NOMO-1 treated with dmso at 0.1 percent for 144 hours (cell line): ENCODE measurements around the gene SLC43A1.

Experiments used
- DNase-seq: peaks from one replicate; lab custom pipeline; 2025; ENCODE audit not compliant: unreplicated experiment; lab: John Stamatoyannopoulos, UW

Gene SLC43A1

GRCh38 chr11:57498540-57498939 lies 17.0 kb downstream of the SLC43A1 start:
- DNase-seq = no peak

GRCh38 chr11:57497303-57498247 lies 17.9 kb downstream of the SLC43A1 start:
- DNase-seq = no peak

DNA sequence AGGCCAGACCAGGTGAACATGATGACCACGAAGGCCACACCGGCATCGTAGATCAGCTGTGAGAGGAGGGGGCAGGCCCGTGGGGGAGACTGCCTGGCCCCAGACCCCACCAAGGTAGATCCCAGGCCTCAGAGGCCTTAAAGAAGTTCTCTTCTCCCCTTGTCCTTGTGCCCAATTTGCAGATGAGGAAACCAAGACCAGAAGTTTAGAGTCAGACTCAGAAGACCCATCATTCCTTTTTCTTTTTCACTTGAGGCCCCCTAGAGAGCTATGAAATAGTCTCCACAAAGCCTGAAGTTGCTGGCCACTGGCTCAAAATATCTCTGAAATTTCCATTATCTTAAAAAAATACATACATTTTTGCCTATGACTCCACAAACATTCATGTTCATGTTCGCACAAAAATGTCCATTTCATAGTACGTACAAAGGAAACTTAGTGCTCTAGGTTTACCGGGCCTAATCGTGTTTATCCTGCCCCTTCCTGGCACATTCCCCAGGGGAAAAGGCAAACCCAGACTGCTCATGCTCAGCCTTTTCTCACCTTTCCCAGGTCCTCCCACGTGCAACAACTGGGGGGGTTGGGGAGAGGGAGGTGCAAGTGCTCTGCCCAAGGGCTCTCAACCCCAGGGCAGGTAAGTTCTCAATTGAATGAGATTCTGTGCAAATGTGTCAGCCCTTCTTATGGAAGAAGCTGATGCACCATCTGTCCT lies 19.2 kb downstream of the SLC43A1 start:
- DNase-seq = no peak

DNA sequence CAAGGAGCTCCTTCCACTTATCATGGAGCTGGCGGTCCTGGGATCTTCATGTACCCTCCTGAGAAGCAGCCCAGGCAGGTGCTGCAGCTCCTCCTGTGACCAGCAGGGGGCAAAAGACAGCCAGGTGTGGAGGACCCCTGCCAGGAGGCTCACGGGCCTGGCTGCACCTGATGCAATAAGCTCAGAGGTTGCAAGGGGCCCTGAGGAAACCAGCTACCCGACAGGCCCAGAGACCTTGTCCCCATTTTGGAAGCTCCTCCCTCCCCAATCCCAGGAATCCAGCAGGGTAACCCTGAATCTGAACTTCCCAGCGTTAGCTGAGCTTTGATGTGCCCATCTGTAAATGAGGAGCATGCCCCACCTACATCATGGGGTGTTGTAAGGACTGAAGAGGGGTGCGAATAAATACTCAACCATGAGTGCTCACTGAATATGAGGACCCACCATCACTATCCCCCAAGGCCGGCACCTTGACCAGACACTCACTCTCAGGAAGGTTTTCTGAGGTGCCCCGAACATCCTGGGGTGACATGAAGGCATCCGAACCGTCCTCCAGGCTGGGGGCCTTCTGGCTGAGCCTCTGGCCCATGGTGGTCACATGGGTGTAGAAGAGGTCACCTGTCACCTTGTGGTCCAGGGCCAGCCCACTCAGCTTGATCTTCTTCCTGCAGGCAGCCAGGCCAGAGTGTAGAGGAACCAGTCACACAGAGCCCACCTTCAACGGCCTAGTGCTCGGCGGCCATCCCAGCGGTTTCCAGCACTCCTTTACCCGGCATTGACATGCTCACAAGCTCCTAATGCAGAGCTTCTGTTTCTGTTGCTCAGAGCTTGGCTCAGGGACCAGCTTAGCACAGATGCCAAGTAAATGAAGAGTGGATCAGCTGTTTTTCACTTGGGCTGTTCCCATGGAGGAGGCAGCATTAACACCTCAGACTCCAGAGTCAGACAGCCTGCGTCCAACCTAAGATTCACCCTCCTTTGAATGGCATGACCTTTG lies 21.7 kb downstream of the SLC43A1 start:
- DNase-seq = no peak

DNA sequence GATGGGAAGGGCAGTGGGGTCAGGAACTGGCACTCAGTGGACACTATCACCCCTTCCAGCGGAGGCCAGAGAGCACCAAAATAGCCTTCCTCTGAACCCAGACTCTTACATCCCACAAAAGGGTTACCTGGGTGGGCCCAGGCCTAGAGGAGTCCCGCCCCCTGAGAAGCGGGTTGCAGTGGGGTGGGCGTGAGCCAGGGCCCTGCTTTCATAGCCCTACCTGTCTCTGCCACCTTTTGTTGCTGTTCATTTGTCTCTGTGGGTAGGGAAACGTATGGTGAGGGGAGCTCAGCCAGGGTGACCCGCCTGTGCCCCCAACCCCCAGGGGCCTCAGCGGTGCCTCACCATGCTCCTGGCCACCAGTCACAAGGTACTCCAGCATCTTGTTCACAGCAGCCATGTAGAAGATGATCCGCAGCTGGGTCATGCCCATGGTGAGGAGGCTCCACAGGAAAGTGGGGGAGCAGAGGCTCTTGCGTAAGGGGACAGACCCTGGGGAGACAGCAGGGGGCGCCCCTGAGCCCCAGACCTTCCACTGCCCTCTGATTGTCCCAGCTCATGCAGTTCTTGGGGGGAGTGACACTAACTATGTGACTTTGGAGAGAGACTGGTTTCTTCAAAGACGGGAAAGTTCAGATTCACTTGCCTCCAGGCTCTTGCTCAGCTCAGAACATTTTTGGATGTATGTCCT lies 24.0 kb downstream of the SLC43A1 start:
- peak; percentile 26 for DNase-seq

- no peak for DNase-seq
Measured at GRCh38 chr11:57490456-57491248, 24.9 kb downstream of the SLC43A1 start.

GRCh38 chr11:57487920-57488659 lies 27.4 kb downstream of the SLC43A1 start:
- DNase-seq = no peak

GRCh38 chr11:57487021-57487778 lies 28.3 kb downstream of the SLC43A1 start:
- DNase-seq = no peak

DNA sequence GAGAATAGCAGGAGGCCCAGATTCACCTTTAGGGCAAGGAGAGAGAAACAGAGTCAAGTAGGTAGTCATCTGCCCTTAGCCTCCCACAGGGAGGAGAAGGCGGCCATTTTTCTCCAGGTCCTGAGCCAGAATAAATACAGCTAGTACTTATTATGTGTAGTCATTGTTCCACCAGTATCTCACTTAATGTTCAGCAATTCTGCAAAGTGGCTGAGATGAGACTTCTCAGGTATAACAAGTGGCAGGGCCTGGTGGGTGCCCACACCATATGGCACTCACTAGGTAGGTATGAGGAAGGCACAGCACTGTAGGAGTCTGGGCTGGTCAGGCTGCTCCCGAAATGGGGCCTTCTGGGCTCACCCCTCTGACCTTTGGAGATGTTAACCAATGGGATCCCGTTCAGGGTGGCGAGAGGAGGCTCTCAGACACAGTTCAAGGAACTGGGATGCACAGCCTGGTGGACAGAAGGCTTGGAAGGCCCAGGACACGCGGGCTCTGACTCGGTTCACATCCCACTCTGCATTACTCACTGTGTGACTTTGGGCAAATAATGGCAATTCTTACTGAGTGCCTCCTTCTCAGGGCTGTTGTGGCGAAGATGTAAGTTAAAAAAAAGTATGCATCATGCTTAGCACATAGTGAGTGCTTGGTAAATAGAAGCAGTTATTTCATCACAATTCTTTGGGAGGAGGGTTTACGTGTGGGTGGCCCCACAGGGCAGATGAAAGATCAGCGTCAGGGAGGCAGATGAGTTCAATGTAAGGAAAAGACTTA lies 30.1 kb downstream of the SLC43A1 start:
- peak; percentile 81 for DNase-seq

DNA sequence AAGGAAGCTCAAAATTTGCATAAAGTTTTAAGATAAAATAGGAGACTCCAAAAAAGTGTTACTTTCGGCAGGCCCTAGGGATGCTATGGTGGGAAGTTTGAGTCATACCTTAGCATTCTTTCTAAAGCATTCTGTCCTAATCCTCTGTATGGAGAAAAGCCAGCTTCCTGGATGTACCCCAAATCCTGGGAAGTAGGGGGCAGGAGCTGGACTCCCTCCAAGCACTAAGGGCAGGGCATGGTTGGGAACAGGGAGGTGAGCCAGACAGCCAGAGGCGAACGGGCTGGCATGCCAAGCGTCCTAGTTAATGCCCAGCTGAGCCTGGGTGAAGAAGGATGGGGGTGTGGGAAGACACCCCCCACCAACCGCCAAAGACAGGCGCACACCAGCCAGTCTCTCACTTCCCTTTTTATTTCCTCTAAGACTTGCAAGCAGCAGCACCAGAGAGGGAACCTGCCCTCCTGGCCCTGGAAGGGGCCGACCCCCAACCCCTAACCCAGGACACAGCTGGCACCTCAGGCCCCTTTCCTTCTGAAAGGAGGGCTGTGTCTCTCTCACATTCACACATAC lies 31.3 kb downstream of the SLC43A1 start:
- peak; percentile 89 for DNase-seq

GRCh38 chr11:57483562-57483918 lies 32.0 kb downstream of the SLC43A1 start:
- no peak for DNase-seq

DNA sequence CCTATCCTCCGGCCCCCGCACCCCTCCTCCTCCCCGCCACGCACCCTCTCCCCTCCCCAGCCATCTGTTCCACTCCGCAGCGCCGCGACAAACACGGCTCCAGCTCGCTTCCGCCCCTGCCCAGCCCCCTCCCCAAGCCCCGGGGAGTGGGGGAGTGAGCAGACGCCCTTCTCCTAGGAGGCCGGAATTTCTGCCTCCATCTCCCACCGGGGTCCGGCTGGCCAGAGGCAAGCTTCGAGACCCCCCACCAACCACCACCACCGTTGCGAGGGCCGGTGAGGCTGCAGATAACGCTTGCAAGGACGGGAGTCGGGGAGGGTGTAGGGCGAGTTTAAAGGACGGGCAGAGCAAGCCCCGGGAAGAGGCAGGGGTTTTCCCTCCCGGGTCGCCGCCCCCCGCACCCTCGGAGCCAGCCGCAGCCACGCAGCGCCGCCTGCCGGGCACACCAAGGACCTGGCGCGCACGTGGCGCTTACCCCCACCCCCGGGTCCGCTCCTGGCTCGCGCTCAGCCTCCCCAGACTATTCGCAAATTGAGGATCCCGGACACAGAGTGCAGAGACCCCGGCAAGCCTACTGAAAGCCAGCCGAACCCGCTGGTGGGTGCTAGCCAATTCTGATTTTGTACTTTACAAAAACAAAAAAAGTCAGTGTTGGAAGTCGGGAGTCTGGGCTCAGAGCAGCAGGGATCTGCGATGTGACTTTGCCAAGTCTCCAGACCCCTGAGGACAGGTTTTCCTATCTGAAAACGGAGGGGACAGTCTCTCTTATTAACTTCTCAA lies 32.5 kb downstream of the SLC43A1 start:
- DNase-seq = no peak

DNA sequence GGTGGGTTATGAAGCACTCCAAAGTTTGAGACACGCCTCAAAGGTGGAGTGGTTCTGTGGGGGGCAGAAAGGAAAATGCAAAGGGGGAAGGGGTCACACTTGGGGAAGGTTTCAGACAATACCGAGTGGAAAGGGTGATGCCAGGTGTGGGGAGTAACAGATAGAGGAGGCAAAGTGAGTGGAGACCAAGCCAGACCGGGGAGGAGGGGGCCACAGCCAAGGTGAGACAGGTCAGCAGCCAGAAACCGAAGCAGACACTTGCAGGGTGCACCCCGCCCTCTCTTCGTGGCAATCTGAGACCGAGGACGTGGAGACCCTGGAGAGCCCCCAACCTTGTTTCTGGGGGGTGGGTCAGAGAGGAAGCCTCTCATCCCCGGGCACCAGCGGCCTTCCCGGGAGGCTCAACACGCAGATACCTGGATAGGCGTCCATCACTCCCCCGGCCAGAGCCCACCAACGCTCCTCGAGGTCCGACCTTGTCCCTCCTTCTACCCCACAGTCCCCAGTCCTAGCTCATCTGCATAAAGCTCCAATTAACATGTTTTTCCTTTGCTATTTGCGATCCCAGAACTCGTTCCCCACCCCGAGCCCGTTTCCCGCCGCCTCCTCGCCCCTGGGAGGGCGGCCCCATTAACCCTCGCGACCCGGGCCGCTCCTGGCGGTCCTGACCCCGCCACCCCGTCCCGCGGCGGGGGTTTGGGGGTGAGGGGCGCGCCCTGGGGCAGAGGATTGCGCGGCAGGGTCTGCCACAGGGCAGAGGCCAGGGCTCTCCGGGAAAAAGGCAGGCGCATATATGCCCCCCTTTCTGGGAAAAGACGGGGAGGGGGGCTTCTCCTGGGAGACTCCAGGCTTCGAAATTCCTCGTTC lies 33.4 kb downstream of the SLC43A1 start:
- no peak for DNase-seq

GRCh38 chr11:57481315-57481714 lies 34.2 kb downstream of the SLC43A1 start:
- no peak for DNase-seq

- DNase-seq = peak; percentile 66
Measured at GRCh38 chr11:57480409-57481137, 34.9 kb downstream of the SLC43A1 start.
